C4-2B (cell line): ENCODE measurements around the gene PTPRF.

Source experiments
- ZFX ChIP-seq: fragments of 450-650 bp; IDR thresholded peaks from 2 replicates; pipeline ENCODE4 v1.6.1; 2017
- TF ChIP-seq, protein P1 (sequence below): fragments of 450-650 bp; conservative IDR thresholded peaks from 2 replicates; pipeline ENCODE4 v1.5.1; 2017; ENCODE audit warnings: mild to moderate bottlenecking

DNA sequence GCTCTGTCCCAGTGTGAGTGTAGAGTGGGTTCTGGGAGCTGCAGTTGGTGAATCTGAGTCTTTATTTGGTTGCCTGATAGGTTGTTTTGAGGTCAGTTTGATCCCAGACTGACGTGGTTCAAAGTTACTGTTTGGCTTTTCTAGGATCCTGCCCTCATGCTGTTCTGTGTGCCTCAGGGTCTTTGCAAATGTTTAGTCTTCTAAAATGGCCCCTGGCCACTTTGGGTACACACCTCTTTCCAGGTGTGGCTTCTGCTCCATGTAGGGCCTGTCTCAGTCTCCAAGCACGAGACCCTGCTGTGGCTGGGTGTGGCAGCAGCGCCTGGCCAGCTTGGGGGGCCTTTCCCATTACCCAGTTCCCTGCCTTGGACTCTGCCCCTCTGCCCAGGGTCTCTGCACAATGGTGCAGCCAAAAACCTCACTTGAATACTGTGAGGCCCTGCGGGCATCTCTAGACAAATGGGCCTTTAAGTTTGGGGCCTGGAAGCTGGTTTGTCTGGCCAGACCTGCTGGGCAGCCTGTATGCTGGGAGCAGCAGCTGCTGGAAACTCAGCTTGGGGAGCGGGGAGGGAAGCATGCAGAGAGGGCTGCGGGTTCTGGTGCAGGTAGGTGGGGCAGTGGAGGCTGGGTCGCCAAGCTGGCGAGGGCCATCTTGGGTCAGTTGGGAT lies 5.6 kb downstream of the PTPRF start:
- TF ChIP-seq, protein P1, sequence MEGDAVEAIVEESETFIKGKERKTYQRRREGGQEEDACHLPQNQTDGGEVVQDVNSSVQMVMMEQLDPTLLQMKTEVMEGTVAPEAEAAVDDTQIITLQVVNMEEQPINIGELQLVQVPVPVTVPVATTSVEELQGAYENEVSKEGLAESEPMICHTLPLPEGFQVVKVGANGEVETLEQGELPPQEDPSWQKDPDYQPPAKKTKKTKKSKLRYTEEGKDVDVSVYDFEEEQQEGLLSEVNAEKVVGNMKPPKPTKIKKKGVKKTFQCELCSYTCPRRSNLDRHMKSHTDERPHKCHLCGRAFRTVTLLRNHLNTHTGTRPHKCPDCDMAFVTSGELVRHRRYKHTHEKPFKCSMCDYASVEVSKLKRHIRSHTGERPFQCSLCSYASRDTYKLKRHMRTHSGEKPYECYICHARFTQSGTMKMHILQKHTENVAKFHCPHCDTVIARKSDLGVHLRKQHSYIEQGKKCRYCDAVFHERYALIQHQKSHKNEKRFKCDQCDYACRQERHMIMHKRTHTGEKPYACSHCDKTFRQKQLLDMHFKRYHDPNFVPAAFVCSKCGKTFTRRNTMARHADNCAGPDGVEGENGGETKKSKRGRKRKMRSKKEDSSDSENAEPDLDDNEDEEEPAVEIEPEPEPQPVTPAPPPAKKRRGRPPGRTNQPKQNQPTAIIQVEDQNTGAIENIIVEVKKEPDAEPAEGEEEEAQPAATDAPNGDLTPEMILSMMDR: no peak
- no peak for TF ChIP-seq ZFX
